DMS 273 treated with DMSO at 0.1 percent for 48 hours (cell line): ENCODE results near the gene MALRD1.

ENCODE experiments used
- DNase-seq: peaks from one replicate; lab custom pipeline; 2025; lab: John Stamatoyannopoulos, UW

Gene MALRD1

GRCh38 chr10:19577381-19577780 is 528.8 kb downstream of the MALRD1 start:
- no peak for DNase-seq

DNA sequence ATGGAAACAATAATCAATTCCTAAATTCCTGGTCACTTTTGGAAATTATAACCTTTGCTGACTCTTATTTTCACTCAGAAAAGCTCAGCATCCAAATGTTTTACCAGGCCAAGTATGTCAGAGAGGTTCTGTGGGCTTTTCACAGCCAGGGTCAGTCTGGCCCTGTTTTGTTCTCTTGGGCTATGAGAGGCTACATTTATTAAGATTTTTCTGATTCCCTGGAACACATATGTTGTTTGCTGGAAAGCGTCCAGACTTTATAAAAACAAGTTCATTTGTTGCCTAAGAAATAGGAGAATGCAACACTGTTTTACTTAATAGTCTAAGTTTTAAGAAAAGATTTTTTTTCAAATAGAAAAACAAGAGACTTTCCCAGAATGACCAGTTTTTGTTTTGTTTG is 529.2 kb downstream of the MALRD1 start:
- DNase-seq = no peak

- no peak for DNase-seq
Observed at GRCh38 chr10:19578571-19578970, 530.0 kb downstream of the MALRD1 start.

- DNase-seq = no peak
Observed at GRCh38 chr10:19579761-19580545, 531.4 kb downstream of the MALRD1 start.

DNA sequence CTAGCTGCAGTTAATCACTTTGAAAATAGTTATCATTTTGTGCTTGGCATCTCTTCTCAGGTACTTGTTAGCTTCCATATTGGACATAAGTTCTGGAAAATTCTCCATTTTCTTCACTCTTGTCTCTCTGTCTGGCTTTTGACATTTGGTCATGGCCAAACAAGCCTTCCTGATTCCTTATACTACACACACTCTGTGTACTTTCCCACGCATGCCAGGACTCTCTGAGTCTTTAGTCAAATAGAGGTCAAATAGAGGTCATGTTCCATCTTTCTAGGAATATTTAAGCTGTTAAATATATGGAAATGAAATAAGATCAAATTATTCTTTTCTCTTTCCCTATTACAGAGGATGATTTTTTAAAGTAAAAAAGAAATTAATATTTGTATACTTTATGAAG is 532.1 kb downstream of the MALRD1 start:
- DNase-seq = no peak

DNA sequence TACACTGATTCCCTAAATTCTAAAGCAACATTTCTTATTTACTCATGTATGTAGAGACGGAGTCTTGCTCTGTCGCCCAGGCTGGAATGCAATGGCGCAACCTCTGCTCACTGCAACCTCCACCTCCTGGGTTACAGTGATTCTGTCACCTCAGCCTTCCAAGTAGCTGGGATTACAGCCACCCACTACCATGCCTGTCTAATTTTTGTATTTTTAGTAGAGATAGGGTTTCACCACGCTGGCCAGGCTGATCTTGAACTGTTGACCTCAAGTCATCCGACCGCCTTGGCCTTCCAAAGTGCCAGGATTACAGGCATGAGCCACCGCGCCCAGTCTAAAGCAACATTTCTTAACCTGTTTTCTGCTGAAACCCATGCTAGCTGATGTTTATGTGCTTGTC is 540.0 kb downstream of the MALRD1 start:
- no peak for DNase-seq

GRCh38 chr10:19592276-19592675 is 543.7 kb downstream of the MALRD1 start:
- no peak for DNase-seq

- DNase-seq = no peak
Observed at GRCh38 chr10:19595212-19595845, 546.7 kb downstream of the MALRD1 start.

DNA sequence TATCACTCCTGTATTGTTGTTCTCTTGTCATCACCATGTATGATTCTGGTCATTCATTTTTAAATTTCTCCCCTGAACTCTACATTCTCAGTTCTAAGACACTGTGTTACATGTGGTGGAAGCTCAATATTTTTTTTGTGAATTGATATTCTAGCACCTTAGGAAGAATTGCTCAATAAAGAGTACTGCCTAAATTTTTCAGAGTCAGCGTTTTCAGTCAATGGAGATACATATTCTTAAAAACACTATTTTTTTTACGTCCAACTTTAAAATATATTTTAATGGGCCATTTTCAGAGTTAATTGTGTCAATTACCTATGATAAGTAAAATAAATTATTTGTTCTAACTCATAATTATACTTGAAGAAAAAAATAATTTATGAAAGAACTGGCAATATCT is 557.2 kb downstream of the MALRD1 start:
- DNase-seq = no peak

DNA sequence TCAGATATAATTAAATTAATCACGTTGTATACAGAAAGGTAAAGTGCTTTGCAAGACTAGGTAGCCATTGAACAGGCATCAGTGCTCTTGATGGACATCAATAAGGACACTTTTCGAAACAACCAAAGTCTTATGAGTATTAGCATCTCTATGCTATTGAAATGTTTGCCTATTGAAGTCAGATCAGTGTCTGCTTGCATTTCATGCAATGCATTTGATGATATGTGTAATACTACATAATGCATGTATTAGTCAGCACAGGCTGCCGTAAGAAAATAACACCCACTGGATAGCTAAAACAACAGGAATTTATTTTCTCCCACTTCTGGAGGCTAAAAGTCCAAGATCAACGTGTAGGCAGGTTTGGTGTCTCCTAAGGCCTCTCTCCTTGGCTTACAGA is 558.4 kb downstream of the MALRD1 start:
- no peak for DNase-seq

GRCh38 chr10:19611775-19612174 is 563.2 kb downstream of the MALRD1 start:
- DNase-seq = no peak

- DNase-seq = no peak
Observed at GRCh38 chr10:19616966-19617365, 568.4 kb downstream of the MALRD1 start.

- DNase-seq = no peak
Observed at GRCh38 chr10:19620811-19621210, 572.2 kb downstream of the MALRD1 start.

- DNase-seq = no peak
Observed at GRCh38 chr10:19623321-19623720, 574.7 kb downstream of the MALRD1 start.

- no peak for DNase-seq
Observed at GRCh38 chr10:19626156-19626555, 577.6 kb downstream of the MALRD1 start.

DNA sequence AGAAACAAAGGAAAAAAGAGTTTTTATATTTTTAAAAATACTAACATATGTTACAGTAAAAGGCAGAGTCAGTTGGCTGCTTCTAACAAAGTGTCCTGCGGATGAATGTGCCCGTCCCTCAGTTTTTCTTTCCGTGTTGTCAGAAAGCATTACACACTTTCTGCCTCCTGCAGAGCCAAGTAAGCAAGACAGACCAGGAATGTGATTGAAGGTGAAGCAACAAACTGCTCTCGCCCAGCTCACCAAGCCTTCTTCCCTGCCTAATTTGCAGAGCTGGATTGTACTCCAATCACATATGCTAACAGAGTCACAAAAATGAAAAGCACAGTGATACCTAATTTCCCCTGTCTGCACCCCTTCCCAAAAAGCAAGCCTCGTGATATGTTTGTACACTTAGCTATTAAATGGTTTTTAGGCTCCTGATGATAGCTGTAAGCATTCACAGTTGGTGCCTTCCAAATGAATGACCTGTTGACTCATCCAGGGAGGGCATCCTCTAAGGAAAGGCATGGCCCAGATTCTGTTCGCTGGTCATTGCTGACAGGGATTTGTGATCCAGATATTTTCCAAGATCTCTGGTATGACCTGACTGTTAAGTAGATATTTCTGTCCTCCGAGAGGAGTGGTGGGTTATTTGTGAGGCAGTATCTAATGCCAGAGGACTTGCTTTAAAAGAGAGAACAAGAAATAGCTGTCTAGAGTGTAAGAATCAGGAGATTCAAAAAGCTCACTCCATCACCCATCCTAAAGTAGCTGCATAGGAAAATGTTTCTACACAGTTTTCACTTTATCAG is 580.4 kb downstream of the MALRD1 start:
- no peak for DNase-seq

- DNase-seq = no peak
Observed at GRCh38 chr10:19629567-19629966, 581.0 kb downstream of the MALRD1 start.

DNA sequence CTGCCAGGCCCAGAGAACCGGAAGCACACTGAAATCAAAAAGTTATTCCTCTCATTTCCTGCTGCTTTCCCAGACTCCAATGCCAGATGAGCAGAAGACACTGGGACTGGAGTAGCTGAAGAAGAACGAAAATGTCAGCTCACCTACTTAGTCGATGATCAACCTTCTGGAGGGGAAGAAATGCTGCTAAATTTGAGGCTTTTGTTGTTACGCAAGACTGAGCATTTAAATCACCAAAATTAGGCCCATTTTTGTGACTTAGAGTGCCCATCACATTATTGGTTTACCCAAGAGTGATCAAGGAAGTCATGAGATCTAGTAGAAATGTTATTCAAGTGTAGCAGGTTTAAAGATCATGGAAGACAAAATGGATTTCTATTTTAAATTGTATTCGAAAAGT is 585.6 kb downstream of the MALRD1 start:
- DNase-seq = no peak

- DNase-seq = no peak
Observed at GRCh38 chr10:19638182-19638895, 589.7 kb downstream of the MALRD1 start.

GRCh38 chr10:19638896-19639233 is 590.3 kb downstream of the MALRD1 start:
- DNase-seq = no peak

- no peak for DNase-seq
Observed at GRCh38 chr10:19640566-19641263, 592.1 kb downstream of the MALRD1 start.

- DNase-seq = no peak
Observed at GRCh38 chr10:19651549-19651948, 602.9 kb downstream of the MALRD1 start.
